ENCODE measurements around the gene BCKDHB.

- TF ChIP-seq SP1 (IDR thresholded peaks at IDR 0.05) (no peak), BHLHE40 (IDR thresholded peaks at IDR 0.05; ENCODE audit: borderline replicate concordance) (no peak), FOXK2 (IDR thresholded peaks at IDR 0.05) (no peak), ELF4 (IDR thresholded peaks at IDR 0.05) (no peak)
These were observed 171.0 kb downstream of the BCKDHB start for GRCh38 chr6:80277501-80277900.
